HepG2 (cell line): ENCODE data around the gene TEKT5. TPM values are rescaled to one million over a fixed set of nuclear protein-coding genes. Genes with fewer than 3 reads are reported as not detected.

ENCODE experiments used
- ATAC-seq: fragments of 200-7000 bp; cut with Tn5 transposase; 3 replicates; pipeline ENCODE4 v1.9.1; 2020; ENCODE audit warnings: mild to moderate bottlenecking, moderate library complexity
- BruUV-seq: library from RNA; stranded (reverse); fragments of 400-500 nt; replicated peaks from 2 replicates; lab custom pipeline; 2021; lab: Mats Ljungman, UMichigan
- CTCF ChIA-PET: fragments of 300-600 bp; formaldehyde crosslinking; extraction: SDS; loops from one replicate; lab custom pipeline; 2021; ENCODE audit warnings: low total read pairs, inconsistent platforms, low intra/inter-chr PET ratio; lab: Yijun Ruan, JAX
- POLR2A ChIA-PET: fragments of 350-600 bp; sonication (Branson Sonifier 250); formaldehyde crosslinking; loops from one replicate; lab custom pipeline; 2020; ENCODE audit warnings: antibody characterized with exemption, inconsistent platforms; lab: Yijun Ruan, JAX
- DNase-seq: peaks from one replicate; pipeline ENCODE4 v3.0.0-alpha.2; 2015; ENCODE audit warnings: low spot score
- FAIRE-seq: peaks from 3 replicates; lab custom pipeline; 2011; peaks lifted over from hg19 to GRCh38; lab: Jason Lieb, UNC
- H2AFZ ChIP-seq: one replicate; pipeline ENCODE4 v1.6.1; 2011; ENCODE audit warnings: low read length, inconsistent platforms
- H3K27ac ChIP-seq: fragments of 300-600 bp; 3 replicates; pipeline ENCODE4 v1.8.0; 2011; ENCODE audit warnings: mixed run types, mild to moderate bottlenecking, mixed read lengths, low read length, inconsistent platforms; ENCODE audit not compliant: insufficient read depth; ENCODE audit errors: extremely low read length
- H3K27me3 ChIP-seq, 2 experiments: fragments of 200-600 bp in 1 of 2; 2 replicates in 1 of 2; 3 replicates in 1 of 2; pipeline versions ENCODE4 v1.6.0 to v1.8.0; 2011; ENCODE audit warnings: low read length in 2 of 2, mild to moderate bottlenecking in 2 of 2, moderate library complexity in 2 of 2, inconsistent platforms in 1 of 2; ENCODE audit not compliant: insufficient read depth in 2 of 2, control insufficient read depth in 1 of 2
- H3K36me3 ChIP-seq, 2 experiments: fragments of 200-600 bp in 1 of 2; replicated peaks in 1 of 2; 2 replicates in 1 of 2; 3 replicates in 1 of 2; pipeline versions ENCODE4 v1.5.1 to v1.8.0; 2011; ENCODE audit warnings: low read length in 2 of 2, inconsistent platforms in 1 of 2; ENCODE audit not compliant: insufficient read depth in 2 of 2, control insufficient read depth in 1 of 2
- H3K4me1 ChIP-seq: 2 replicates; pipeline ENCODE4 v1.5.1; 2012; ENCODE audit warnings: low read length, inconsistent platforms; ENCODE audit not compliant: insufficient read depth
- H3K4me2 ChIP-seq: 2 replicates; pipeline ENCODE4 v1.6.0; 2011; ENCODE audit warnings: low read depth, low read length, inconsistent platforms
- H3K4me3 ChIP-seq, 3 experiments: fragments of 200-600 bp in 1 of 3; sonication (generic), shearing (Covaris generic) in 1 of 3; replicated peaks in 1 of 3; 2 replicates each; pipeline ENCODE4 v1.5.1; 2011 to 2016; ENCODE audit warnings: low read length in 3 of 3, inconsistent platforms in 2 of 3, low read depth in 2 of 3, mild to moderate bottlenecking in 2 of 3, control low read depth in 1 of 3, mixed read lengths in 1 of 3; ENCODE audit not compliant: insufficient read depth in 1 of 3
- H3K79me2 ChIP-seq: one replicate; pipeline ENCODE4 v1.6.1; 2011; ENCODE audit warnings: low read length, inconsistent platforms; ENCODE audit not compliant: insufficient read depth
- H3K9ac ChIP-seq: 2 replicates; pipeline ENCODE4 v1.6.0; 2011; ENCODE audit warnings: mild to moderate bottlenecking, low read depth, low read length, inconsistent platforms; ENCODE audit not compliant: insufficient read depth
- H3K9me3 ChIP-seq: 2 replicates; pipeline ENCODE4 v1.5.1; 2012; ENCODE audit warnings: mild to moderate bottlenecking, low read length
- H4K20me1 ChIP-seq: 2 replicates; pipeline ENCODE4 v1.6.0; 2011; ENCODE audit warnings: inconsistent platforms, mild to moderate bottlenecking, low read length, moderate library complexity; ENCODE audit not compliant: insufficient read depth
- CEBPG ChIP-seq: IDR thresholded peaks from 2 replicates; pipeline ENCODE4 v1.6.1; 2016
- CENPX ChIP-seq: sonication (generic); formaldehyde crosslinking; IDR thresholded peaks from 2 replicates; pipeline ENCODE4 v1.9.0; 2021; ENCODE audit warnings: mild to moderate bottlenecking, missing genetic modification reagents, moderate library complexity
- CHD4 ChIP-seq: fragments of 200-600 bp; sonication (generic); IDR thresholded peaks from 2 replicates; pipeline ENCODE4 v1.7.0; 2017; ENCODE audit warnings: mild to moderate bottlenecking, low read length, borderline replicate concordance
- CTCF ChIP-seq: sonication (generic); formaldehyde crosslinking; IDR thresholded peaks from 2 replicates; pipeline ENCODE4 v1.5.0; 2020; ENCODE audit warnings: mild to moderate bottlenecking, missing genetic modification reagents, moderate library complexity
- FOXA3 ChIP-seq: IDR thresholded peaks from 2 replicates; pipeline ENCODE4 v1.6.1; 2016; ENCODE audit warnings: missing genetic modification reagents, missing compliant biosample characterization
- FOXM1 ChIP-seq: sonication (generic); formaldehyde crosslinking; IDR thresholded peaks from 2 replicates; pipeline ENCODE4 v1.5.0; 2020; ENCODE audit warnings: missing genetic modification reagents
- FUBP1 ChIP-seq: sonication (generic); formaldehyde crosslinking; IDR thresholded peaks from 2 replicates; pipeline ENCODE4 v1.5.1; 2020; ENCODE audit warnings: missing genetic modification reagents, mild to moderate bottlenecking, borderline replicate concordance
- HIVEP1 ChIP-seq: sonication (generic); formaldehyde crosslinking; IDR thresholded peaks from 2 replicates; pipeline ENCODE4 v1.4.0; 2020; ENCODE audit warnings: mild to moderate bottlenecking, missing genetic modification reagents
- HMG20A ChIP-seq: IDR thresholded peaks from 2 replicates; pipeline ENCODE4 v1.6.1; 2016; ENCODE audit warnings: borderline replicate concordance
- HNF4A ChIP-seq: sonication (generic); formaldehyde crosslinking; IDR thresholded peaks from 2 replicates; pipeline ENCODE4 v1.4.0; 2020; ENCODE audit warnings: missing genetic modification reagents
- MTA1 ChIP-seq: sonication (generic); formaldehyde crosslinking; IDR thresholded peaks from 2 replicates; pipeline ENCODE4 v1.4.0; 2020; ENCODE audit warnings: missing genetic modification reagents, mild to moderate bottlenecking, borderline replicate concordance
- PAXIP1 ChIP-seq: sonication (generic); formaldehyde crosslinking; conservative IDR thresholded peaks from 2 replicates; pipeline ENCODE4 v1.4.0; 2020; ENCODE audit warnings: mild to moderate bottlenecking, missing genetic modification reagents, moderate library complexity
- ZMYM3 ChIP-seq: sonication (generic); formaldehyde crosslinking; IDR thresholded peaks from 2 replicates; pipeline ENCODE4 v1.5.1; 2020; ENCODE audit warnings: mild to moderate bottlenecking, missing genetic modification reagents
- ZNF580 ChIP-seq: IDR thresholded peaks from 2 replicates; pipeline ENCODE4 v1.6.1; 2016; ENCODE audit warnings: low read depth, borderline replicate concordance
- ZNF691 ChIP-seq: sonication (generic); formaldehyde crosslinking; IDR thresholded peaks from 2 replicates; pipeline ENCODE4 v1.4.0; 2020; ENCODE audit warnings: missing genetic modification reagents, low read depth, mild to moderate bottlenecking, borderline replicate concordance
- WGBS: methylation state at CpG from one replicate; pipeline ENCODE4 v1.1.6; 2017; ENCODE audit warnings: low lambda C conversion rate; 5-methylcytosine and 5-hydroxymethylcytosine counted together
- in situ Hi-C: cut with HindIII; loops from 2 replicates; pipeline ENCODE4 v1.10.0; 2017; ENCODE audit warnings: low pct_unique_long_range_greater_than_20kb; ENCODE audit not compliant: extremely low pct_ligation_motif_present
- intact Hi-C: fragments of 100-400 bp; cut with micrococcal nuclease; formaldehyde crosslinking; loops from one replicate; pipeline ENCODE4 v1.10.0; 2022; ENCODE audit not compliant: unreplicated experiment
- polyA plus RNA-seq, 8 experiments: library from polyadenylated mRNA; depleted of rRNA in 3 of 8; stranded (reverse) in 7 of 8; unstranded in 1 of 8; fragments of >200 nt; fragmentation: Illumina TruSeq in 4 of 8; extraction: Trizol in 4 of 8; gene quantifications; 2 replicates each; pipeline versions ENCODE4 v1.2.1 to v1.2.3, GENCODE V29; 2011 to 2016; ENCODE audit warnings: low read depth in 4 of 8, missing spikeins in 1 of 8, mixed read lengths in 1 of 8; ENCODE audit not compliant: insufficient read depth in 1 of 8
- total RNA-seq, 5 experiments: library from RNA; depleted of rRNA; stranded (reverse); fragments of >200 nt; fragmentation: Illumina TruSeq; extraction: Trizol; gene quantifications; 2 replicates each; pipeline ENCODE4 v1.2.3, GENCODE V29; 2016; ENCODE audit warnings: low read depth in 1 of 5

The TEKT5 gene
- total and polyA plus RNA-seq, 2 of the 13 experiments (the other 11 are each of a cell fraction or from before 2014, with no cell fraction given), result 0.16 TPM; not detected in 1

GRCh38 chr16:10598157-10598556 is 96.6 kb downstream of the TEKT5 start (continued):
- TF ChIP-seq HIVEP1 (CRISPR knock-in tag), result 0 out of 2 replicates have a peak, but pooled peaks have one; percentile 5
- no peak for TF ChIP-seq CEBPG
- TF ChIP-seq PAXIP1 (CRISPR knock-in tag), result no peak
- no peak for TF ChIP-seq CENPX (CRISPR knock-in tag)
- TF ChIP-seq MTA1 (CRISPR knock-in tag), result 0 out of 2 replicates have a peak, but pooled peaks have one; percentile 0
- no peak for TF ChIP-seq FOXA3 (CRISPR knock-in tag)

- Histone ChIP-seq H3K27me3 (peaks cover 3 to 43% of the 10 kb centered on the region in 2 experiments), H3K9me3 (no peaks in the 10 kb centered on the region), H3K79me2 (no peaks in the 10 kb centered on the region), H3K4me2 (peak overlapping the region; percentile 9), H2AFZ (no peak overlapping the region), H3K27ac (no peak overlapping the region), H3K36me3 (no peaks in the 10 kb centered on the region), H3K4me3 (no peak overlapping the region), H3K4me1 (peaks cover 56% of the 10 kb centered on the region), H4K20me1 (no peaks in the 10 kb centered on the region), H3K9ac (no peak overlapping the region)
- in situ Hi-C loops, result no loop called here
- ChIA-PET CTCF (no interaction called here), POLR2A (no interaction called here)
- FAIRE-seq (no peak), ATAC-seq (no peak), DNase-seq (no peak)
- intact Hi-C loops, result no loop called here
- no TSS peak for BruUV-seq
- 10% methylated on average over 3 of the region's 3 CpGs for WGBS
- TF ChIP-seq FUBP1 (no peak), CHD4 (0 out of 2 replicates have a peak, but pooled peaks have one; percentile 84), HMG20A (CRISPR knock-in tag) (0 out of 2 replicates have a peak, but pooled peaks have one; percentile 14), HNF4A (CRISPR knock-in tag) (peak; percentile 46), CTCF (CRISPR knock-in tag) (peak; percentile 54), FOXM1 (CRISPR knock-in tag) (no peak), ZNF580 (CRISPR knock-in tag) (0 out of 2 replicates have a peak, but pooled peaks have one; percentile 40), ZNF691 (CRISPR knock-in tag) (peak; percentile 9; the same call in 1 of the 2 replicates), ZMYM3 (peak; percentile 95)
Measured at GRCh38 chr16:10597187-10597601, 97.5 kb downstream of the TEKT5 start.
